Adrenal gland (tissue), 12 donors: Measurements from ENCODE around the gene ITGB1BP1. TPM values are rescaled to one million over a fixed set of nuclear protein-coding genes. Genes with fewer than 3 reads are reported as not detected.

Experiments used
- DNase-seq, 7 donors: peaks; one replicate each; pipeline ENCODE4 v3.0.0-alpha.2; 2019 to 2020
- H3K27ac ChIP-seq, 5 donors: fragments of 200-600 bp; sonication (generic) in 4 of 5; 1 replicate in 3 of 5; 2 replicates in 2 of 5; pipeline versions ENCODE4 v1.5.1 to v1.8.0; 2016 to 2020; ENCODE audit warnings: mild to moderate bottlenecking in 1 of 5
- H3K27me3 ChIP-seq: fragments of 200-600 bp; 2 replicates; pipeline ENCODE4 v1.8.0; 2021
- H3K36me3 ChIP-seq, 2 donors: fragments of 200-600 bp; replicated peaks in 1 of 2; 1 replicate in 1 of 2; 2 replicates in 1 of 2; pipeline versions ENCODE4 v1.5.1 to v1.8.0; 2018 to 2022
- H3K4me1 ChIP-seq, 2 donors: fragments of 200-600 bp; replicated peaks in 1 of 2; 1 replicate in 1 of 2; 2 replicates in 1 of 2; pipeline versions ENCODE4 v1.5.1 to v1.8.0; 2018 to 2021
- H3K4me3 ChIP-seq, 4 donors: fragments of 200-600 bp; sonication (generic) in 3 of 4; one replicate each; pipeline ENCODE4 v1.5.1; 2016 to 2018
- H3K9me3 ChIP-seq, 3 donors: fragments of 200-600 bp; sonication (generic) in 1 of 3; replicated peaks in 1 of 3; 1 replicate in 2 of 3; 2 replicates in 1 of 3; pipeline versions ENCODE4 v1.5.1 to v1.8.0; 2016 to 2021
- CTCF ChIP-seq, 6 experiments: fragments of 450-650 bp in 4 of 6; fragments of 200-600 bp in 2 of 6; sonication (generic) in 1 of 6; IDR thresholded peaks; 1 replicate in 5 of 6; 2 replicates in 1 of 6; pipeline versions ENCODE4 v1.5.1 to v1.8.0; 2016 to 2021; ENCODE audit warnings: antibody characterized with exemption in 6 of 6, mild to moderate bottlenecking in 2 of 6, moderate library complexity in 1 of 6
- POLR2A ChIP-seq, 2 donors: fragments of 450-650 bp; IDR thresholded peaks; one replicate each; pipeline ENCODE4 v1.6.1; 2017; ENCODE audit warnings: antibody characterized with exemption in 2 of 2, mild to moderate bottlenecking in 2 of 2, moderate library complexity in 1 of 2
- WGBS, 4 donors: extraction: QIAGEN DNeasy Blood & Tissue Kit in 2 of 4; methylation state at CpG; one replicate each; pipeline versions ENCODE4 v1.1.5 to v1.1.7; 2013 to 2017; 5-methylcytosine and 5-hydroxymethylcytosine counted together
- intact Hi-C, 2 donors: fragments of 100-400 bp; cut with DNase I; formaldehyde crosslinking; loops; one replicate each; pipeline versions ENCODE4 v1.14.1 to v1.15.0; 2022 to 2023
- polyA plus RNA-seq, 3 donors: library from polyadenylated mRNA; stranded (reverse); fragments of 200-250 nt in 2 of 3; fragments of 350-450 nt in 1 of 3; fragmentation: Illumina TruSeq in 1 of 3; extraction: RNeasy Lipid Tissue Mini Kit (QIAGEN cat#74804) in 1 of 3; gene quantifications; one replicate each; pipeline ENCODE4 v1.2.3, GENCODE V29; 2013 to 2014
- total RNA-seq, 9 donors: library from RNA; depleted of rRNA in 4 of 9; stranded (reverse); fragments of >200 nt in 4 of 9; fragments of 120-200 nt in 1 of 9; fragmentation: NEBNext Ultra II Directional in 1 of 9; extraction: Animal tissue kit (Norgen Biotek cat#: 25700) in 1 of 9; gene quantifications; one replicate each; pipeline versions ENCODE4 v1.1.0 to v1.2.4, GENCODE V29; 2013 to 2023
- donor health status: healthy with polysubstance abuse.
- donor health status: Bipolar disorder and iron deficiency.
- donor health status: DM: yes; HTN: yes; CAD: no.
- donor health status: DM: no; HTN: no; CAD: no.
- donor health status: DM: no; HTN: no; CAD: no.
- donor health status: DM: yes; HTN: yes; CAD: no.

The ITGB1BP1 gene
- total and polyA plus RNA-seq, 12 donors: 35.7 to 109 (median 80.9) TPM

- Histone ChIP-seq H3K27ac (no peak overlapping the region), H3K36me3 (no peaks in the 10 kb centered on the region), H3K4me3 (no peak overlapping the region), H3K27me3 (no peaks in the 10 kb centered on the region), H3K4me1 (peaks cover 0 to 6% of the 10 kb centered on the region in 2 donors), H3K9me3 (no peaks in the 10 kb centered on the region)
- TF ChIP-seq CTCF (IDR thresholded peaks at IDR 0.05): no peak
- no peak for TF ChIP-seq POLR2A (IDR thresholded peaks at IDR 0.05)
- WGBS, 4 donors: 95 to 97% (median 96%) methylated on average over 18 of the region's 18 CpGs
- intact Hi-C loops: no loop called here
- no peak for DNase-seq
These were observed 49.1 kb downstream of the ITGB1BP1 start for GRCh38 chr2:9374071-9374730.

- no peak for DNase-seq
- TF ChIP-seq POLR2A (IDR thresholded peaks at IDR 0.05) (no peak), CTCF (IDR thresholded peaks at IDR 0.05) (no peak)
- Histone ChIP-seq H3K4me3 (no peak overlapping the region), H3K27ac (no peak overlapping the region), H3K4me1 (peaks cover 0 to 5% of the 10 kb centered on the region in 2 donors), H3K36me3 (no peaks in the 10 kb centered on the region), H3K27me3 (no peaks in the 10 kb centered on the region), H3K9me3 (no peaks in the 10 kb centered on the region)
- 85 to 95% (median 91%) methylated on average over 5 to 6 of the region's 6 CpGs for WGBS, 4 donors
- intact Hi-C loops: no loop called here
These were observed 49.9 kb downstream of the ITGB1BP1 start for GRCh38 chr2:9373476-9373875.

- no peak for DNase-seq
- Histone ChIP-seq H3K9me3 (no peaks in the 10 kb centered on the region), H3K36me3 (no peaks in the 10 kb centered on the region), H3K4me1 (peaks cover 0 to under 1% of the 10 kb centered on the region in 2 donors), H3K27me3 (no peaks in the 10 kb centered on the region), H3K4me3 (no peak overlapping the region), H3K27ac (no peak overlapping the region)
- 94 to 97% (median 95%) methylated on average over 12 to 17 of the region's 17 CpGs for WGBS, 4 donors
- intact Hi-C loops: no loop called here
- TF ChIP-seq CTCF (IDR thresholded peaks at IDR 0.05) (no peak), POLR2A (IDR thresholded peaks at IDR 0.05) (no peak)
These were observed 50.3 kb downstream of the ITGB1BP1 start for GRCh38 chr2:9373047-9373446.

GRCh38 chr2:9370746-9371145, 52.6 kb downstream of the ITGB1BP1 start:
- Histone ChIP-seq H3K4me3 (no peak overlapping the region), H3K27ac (no peak overlapping the region), H3K4me1 (no peaks in the 10 kb centered on the region), H3K36me3 (peaks cover 0 to 3% of the 10 kb centered on the region in 2 donors), H3K27me3 (no peaks in the 10 kb centered on the region), H3K9me3 (no peaks in the 10 kb centered on the region)
- no peak for DNase-seq
- intact Hi-C loops: no loop called here
- WGBS, 4 donors: 87 to 93% (median 90%) methylated on average over 11 of the region's 11 CpGs
- TF ChIP-seq CTCF (IDR thresholded peaks at IDR 0.05) (no peak), POLR2A (IDR thresholded peaks at IDR 0.05) (no peak)
